ENCODE data around the gene MTMR6. TPM values are rescaled to one million over a fixed set of nuclear protein-coding genes. Genes with fewer than 3 reads are reported as not detected.

Gene MTMR6
- total RNA-seq, 1 donor from 2014 or later: 27.6 TPM

DNA sequence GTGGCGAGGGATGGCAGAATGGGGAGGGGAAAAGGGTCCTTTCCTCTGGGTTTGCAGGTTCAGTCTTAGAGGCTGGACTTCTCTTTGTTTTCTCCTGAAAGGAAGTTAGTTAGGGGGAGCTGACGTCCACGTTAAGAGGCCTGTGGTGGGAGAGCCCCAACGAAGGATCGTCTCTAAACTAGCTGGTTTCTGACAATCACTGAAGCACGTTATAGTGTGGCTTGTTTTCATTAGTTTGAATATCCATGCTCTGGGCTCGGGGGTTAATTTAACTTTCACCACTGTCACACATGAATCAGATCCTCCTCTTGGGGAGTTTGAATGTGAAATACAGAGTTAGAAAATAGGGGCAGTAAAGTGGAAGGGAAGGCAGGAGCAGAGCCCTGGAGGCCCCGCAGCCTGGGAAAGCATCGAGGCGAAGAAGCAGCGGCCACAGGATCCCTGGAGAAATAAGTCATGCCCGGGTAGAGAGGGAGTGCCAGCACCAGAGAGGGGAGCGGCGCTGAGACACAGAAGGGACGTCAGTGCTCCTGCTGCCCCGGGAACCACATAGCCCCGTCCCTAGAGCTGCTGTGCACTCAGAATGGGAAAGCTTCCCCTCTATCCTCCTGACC, 84.1 kb downstream of the MTMR6 start:
- no peak overlapping the region for H3K4me3 ChIP-seq (ENCODE audit: low read depth, low read length)
- TF ChIP-seq, protein P1, sequence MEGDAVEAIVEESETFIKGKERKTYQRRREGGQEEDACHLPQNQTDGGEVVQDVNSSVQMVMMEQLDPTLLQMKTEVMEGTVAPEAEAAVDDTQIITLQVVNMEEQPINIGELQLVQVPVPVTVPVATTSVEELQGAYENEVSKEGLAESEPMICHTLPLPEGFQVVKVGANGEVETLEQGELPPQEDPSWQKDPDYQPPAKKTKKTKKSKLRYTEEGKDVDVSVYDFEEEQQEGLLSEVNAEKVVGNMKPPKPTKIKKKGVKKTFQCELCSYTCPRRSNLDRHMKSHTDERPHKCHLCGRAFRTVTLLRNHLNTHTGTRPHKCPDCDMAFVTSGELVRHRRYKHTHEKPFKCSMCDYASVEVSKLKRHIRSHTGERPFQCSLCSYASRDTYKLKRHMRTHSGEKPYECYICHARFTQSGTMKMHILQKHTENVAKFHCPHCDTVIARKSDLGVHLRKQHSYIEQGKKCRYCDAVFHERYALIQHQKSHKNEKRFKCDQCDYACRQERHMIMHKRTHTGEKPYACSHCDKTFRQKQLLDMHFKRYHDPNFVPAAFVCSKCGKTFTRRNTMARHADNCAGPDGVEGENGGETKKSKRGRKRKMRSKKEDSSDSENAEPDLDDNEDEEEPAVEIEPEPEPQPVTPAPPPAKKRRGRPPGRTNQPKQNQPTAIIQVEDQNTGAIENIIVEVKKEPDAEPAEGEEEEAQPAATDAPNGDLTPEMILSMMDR (IDR thresholded peaks at IDR 0.05; ENCODE audit: insufficient read depth, low read length, poor library complexity, severe bottlenecking): no peak
- H3K27me3 ChIP-seq (ENCODE audit: control insufficient read depth, insufficient read depth, low read length): no peaks in the 10 kb centered on the region
- DNase-seq (ENCODE audit: low read depth): no peak
- H3K36me3 ChIP-seq (ENCODE audit: control insufficient read depth, insufficient read depth, low read length): no peaks in the 10 kb centered on the region

DNA sequence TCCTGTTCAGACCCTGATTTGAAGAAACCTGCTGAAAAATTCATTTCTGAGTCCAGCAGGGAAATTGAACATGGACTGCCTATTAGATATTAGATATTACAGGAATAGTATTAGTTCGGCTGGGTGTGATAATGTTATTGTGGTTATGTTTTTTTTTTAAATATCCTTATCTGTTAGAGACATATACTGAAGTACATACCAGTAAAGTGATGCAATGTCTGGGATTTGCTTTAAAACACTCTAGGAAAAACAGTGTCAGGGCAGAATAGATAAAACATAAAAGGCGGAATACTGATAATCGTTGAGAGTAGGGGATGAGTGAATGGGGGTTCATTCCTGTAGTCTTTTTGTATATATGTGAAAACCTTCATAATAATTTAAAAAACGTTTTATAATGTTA, 86.5 kb downstream of the MTMR6 start:
- no peak for DNase-seq (ENCODE audit: low read depth)
- TF ChIP-seq, protein P1 (IDR thresholded peaks at IDR 0.05; ENCODE audit: insufficient read depth, low read length, poor library complexity, severe bottlenecking): no peak
- Histone ChIP-seq H3K27me3 (ENCODE audit: control insufficient read depth, insufficient read depth, low read length) (no peaks in the 10 kb centered on the region), H3K4me3 (ENCODE audit: low read depth, low read length) (no peak overlapping the region), H3K36me3 (ENCODE audit: control insufficient read depth, insufficient read depth, low read length) (no peaks in the 10 kb centered on the region)

DNA sequence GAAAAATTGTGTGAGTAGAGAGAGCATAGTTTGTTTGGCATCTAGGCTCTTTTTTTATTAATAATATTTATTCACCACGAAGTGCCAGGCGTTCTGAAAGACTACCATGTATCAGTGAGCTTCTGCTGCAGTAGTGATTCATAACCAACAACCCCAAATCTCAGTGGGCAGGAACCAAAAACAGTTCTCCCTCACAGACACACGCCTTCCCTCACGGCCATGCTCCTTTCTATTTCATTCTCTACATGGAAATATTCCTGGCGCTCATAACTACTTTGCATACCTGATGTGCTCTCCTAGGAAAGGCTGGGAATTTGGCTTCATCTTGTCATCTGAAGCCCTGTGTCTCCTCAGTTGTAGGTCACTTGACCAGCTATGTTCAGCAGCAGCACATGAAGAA, 88.6 kb downstream of the MTMR6 start:
- Histone ChIP-seq H3K27me3 (ENCODE audit: control insufficient read depth, insufficient read depth, low read length) (no peaks in the 10 kb centered on the region), H3K36me3 (ENCODE audit: control insufficient read depth, insufficient read depth, low read length) (no peaks in the 10 kb centered on the region), H3K4me3 (ENCODE audit: low read depth, low read length) (no peak overlapping the region)
- DNase-seq (ENCODE audit: low read depth): no peak
- TF ChIP-seq, protein P1 (IDR thresholded peaks at IDR 0.05; ENCODE audit: insufficient read depth, low read length, poor library complexity, severe bottlenecking): no peak

DNA sequence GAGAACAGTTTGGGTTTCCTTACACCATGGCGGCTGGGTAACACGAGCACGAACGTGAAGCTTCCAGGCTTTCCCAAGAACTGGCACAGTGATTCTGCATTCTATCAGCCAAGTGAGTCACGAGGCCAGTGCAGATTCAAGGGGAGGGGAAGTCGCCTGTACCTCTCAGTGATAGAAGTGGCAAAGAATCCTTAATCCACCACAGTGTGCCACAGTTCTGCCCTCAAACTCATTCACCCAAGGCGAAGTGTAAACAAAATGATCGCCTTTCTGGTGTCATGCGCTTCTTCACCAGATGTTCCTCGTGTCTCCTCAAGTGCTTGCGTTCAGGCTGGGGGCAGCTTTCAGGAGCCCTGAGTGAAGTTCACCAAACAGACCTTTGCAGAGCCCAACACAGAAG, 90.3 kb downstream of the MTMR6 start:
- no peak for DNase-seq (ENCODE audit: low read depth)
- TF ChIP-seq, protein P1 (IDR thresholded peaks at IDR 0.05; ENCODE audit: insufficient read depth, low read length, poor library complexity, severe bottlenecking): no peak
- peaks cover 3% of the 10 kb centered on the region for H3K27me3 ChIP-seq (ENCODE audit: control insufficient read depth, insufficient read depth, low read length)
- H3K4me3 ChIP-seq (ENCODE audit: low read depth, low read length): no peak overlapping the region
- H3K36me3 ChIP-seq (ENCODE audit: control insufficient read depth, insufficient read depth, low read length): no peaks in the 10 kb centered on the region

Other genes with a start within 250 kb of the MTMR6 start
- gene PABPC3, start 191.4 kb downstream of the MTMR6 start, total RNA-seq: 0.34 and 0.58 TPM in 2 replicates
- 0.04 and 0.27 TPM in 2 replicates for gene AMER2, start 115.2 kb downstream of the MTMR6 start, total RNA-seq
- gene NUP58, start 14.1 kb upstream of the MTMR6 start, total RNA-seq: 56.0 and 90.5 TPM in 2 replicates
- 3.8 and 4.0 TPM in 2 replicates for gene ATP8A2, start 84.5 kb upstream of the MTMR6 start, total RNA-seq

All from kidney epithelial cell (primary cell).